HEK293 (cell line): ENCODE data around the gene TRIM40.
A peak's percentile ranks its signal among the peaks of the same experiment; 100 is the strongest.

ENCODE experiments used
- CTCF ChIA-PET: fragments of 350-600 bp; formaldehyde crosslinking; extraction: SDS; loops from one replicate; lab custom pipeline; 2021; ENCODE audit warnings: antibody characterized with exemption; lab: Yijun Ruan, JAX
- POLR2A ChIA-PET: fragments of 300-600 bp; formaldehyde crosslinking; extraction: SDS; loops from one replicate; lab custom pipeline; 2020; ENCODE audit warnings: antibody characterized with exemption, inconsistent platforms; lab: Yijun Ruan, JAX
- H3K27ac ChIP-seq: fragments of 200-500 bp; sonication (Bioruptor generic); 2 replicates; pipeline ENCODE4 v1.5.1; 2014; ENCODE audit warnings: low read depth, low read length, control low read depth, inconsistent platforms; ENCODE audit errors: extremely low read depth
- H3K36me3 ChIP-seq, 2 experiments: fragments of 200-500 bp in 1 of 2; sonication (Bioruptor generic) in 1 of 2; 1 replicate in 1 of 2; 2 replicates in 1 of 2; pipeline ENCODE4 v1.5.1; 2014 to 2017; ENCODE audit warnings: inconsistent platforms in 2 of 2, low read length in 2 of 2; ENCODE audit not compliant: control insufficient read depth in 2 of 2, insufficient read depth in 1 of 2
- H3K4me1 ChIP-seq: fragments of 200-500 bp; sonication (Bioruptor generic); 2 replicates; pipeline ENCODE4 v1.5.1; 2014; ENCODE audit warnings: mild to moderate bottlenecking, low read length, inconsistent platforms; ENCODE audit not compliant: control insufficient read depth, insufficient read depth
- H3K4me3 ChIP-seq: 2 replicates; pipeline ENCODE4 v1.5.1; 2011; ENCODE audit warnings: low read depth, mild to moderate bottlenecking, control low read depth, low read length, moderate library complexity
- H3K9me3 ChIP-seq: fragments of 200-500 bp; sonication (Bioruptor generic); 2 replicates; pipeline ENCODE4 v1.5.1; 2014; ENCODE audit warnings: low read depth, low read length, inconsistent platforms; ENCODE audit not compliant: control insufficient read depth, insufficient read depth
- EGR2 ChIP-seq: fragments of 450-650 bp; formaldehyde crosslinking; IDR thresholded peaks from 2 replicates; pipeline ENCODE4 v1.5.1; 2016; ENCODE audit warnings: low read depth, missing biosample characterization, missing genetic modification characterization
- GLIS2 ChIP-seq: fragments of 450-650 bp; formaldehyde crosslinking; IDR thresholded peaks from 2 replicates; pipeline ENCODE4 v1.5.1; 2016; ENCODE audit warnings: missing biosample characterization, missing genetic modification characterization
- KLF10 ChIP-seq: fragments of 450-650 bp; IDR thresholded peaks from 2 replicates; pipeline ENCODE4 v1.5.1; 2018; ENCODE audit warnings: missing biosample characterization, mild to moderate bottlenecking, missing genetic modification characterization
- KLF16 ChIP-seq: fragments of 450-650 bp; formaldehyde crosslinking; IDR thresholded peaks from 2 replicates; pipeline ENCODE4 v1.5.1; 2017; ENCODE audit warnings: missing biosample characterization, missing genetic modification characterization
- KLF8 ChIP-seq: fragments of 450-650 bp; formaldehyde crosslinking; IDR thresholded peaks from 2 replicates; pipeline ENCODE4 v1.5.1; 2016; ENCODE audit warnings: missing biosample characterization, missing genetic modification characterization
- OVOL3 ChIP-seq: fragments of 450-650 bp; formaldehyde crosslinking; IDR thresholded peaks from 2 replicates; pipeline ENCODE4 v1.5.1; 2016; ENCODE audit warnings: missing biosample characterization, missing genetic modification characterization
- PRDM1 ChIP-seq: fragments of 450-650 bp; formaldehyde crosslinking; IDR thresholded peaks from 2 replicates; pipeline ENCODE4; 2016; ENCODE audit warnings: missing biosample characterization, missing genetic modification characterization
- SALL2 ChIP-seq: fragments of 450-650 bp; formaldehyde crosslinking; IDR thresholded peaks from 2 replicates; pipeline ENCODE4 v1.5.0; 2017; ENCODE audit warnings: missing biosample characterization, mild to moderate bottlenecking, missing genetic modification characterization, borderline replicate concordance
- SP3 ChIP-seq: fragments of 450-650 bp; formaldehyde crosslinking; IDR thresholded peaks from 2 replicates; pipeline ENCODE4 v1.5.1; 2016; ENCODE audit warnings: missing biosample characterization, missing genetic modification characterization
- SP7 ChIP-seq: fragments of 450-650 bp; formaldehyde crosslinking; IDR thresholded peaks from 2 replicates; pipeline ENCODE4 v1.5.1; 2016; ENCODE audit warnings: missing biosample characterization, missing genetic modification characterization
- ZNF10 ChIP-seq: fragments of 450-650 bp; formaldehyde crosslinking; IDR thresholded peaks from 2 replicates; pipeline ENCODE4 v1.5.1; 2017; ENCODE audit warnings: missing biosample characterization, missing genetic modification characterization
- ZNF112 ChIP-seq: fragments of 450-650 bp; formaldehyde crosslinking; IDR thresholded peaks from 2 replicates; pipeline ENCODE4 v1.5.0; 2017; ENCODE audit warnings: missing biosample characterization, missing genetic modification characterization
- ZNF175 ChIP-seq: fragments of 450-650 bp; formaldehyde crosslinking; IDR thresholded peaks from 2 replicates; pipeline ENCODE4 v1.5.1; 2016; ENCODE audit warnings: missing biosample characterization, missing genetic modification characterization
- ZNF24 ChIP-seq: fragments of 450-650 bp; formaldehyde crosslinking; IDR thresholded peaks from 2 replicates; pipeline ENCODE4 v1.5.1; 2016; ENCODE audit warnings: missing biosample characterization, missing genetic modification characterization
- ZNF324 ChIP-seq: fragments of 450-650 bp; formaldehyde crosslinking; IDR thresholded peaks from 2 replicates; pipeline ENCODE4 v1.5.1; 2016; ENCODE audit warnings: missing biosample characterization, missing genetic modification characterization
- ZNF394 ChIP-seq: fragments of 450-650 bp; formaldehyde crosslinking; IDR thresholded peaks from 2 replicates; pipeline ENCODE4 v1.5.1; 2016; ENCODE audit warnings: missing biosample characterization, missing genetic modification characterization, mild to moderate bottlenecking, moderate library complexity, borderline replicate concordance
- ZNF416 ChIP-seq: fragments of 450-650 bp; formaldehyde crosslinking; IDR thresholded peaks from 2 replicates; pipeline ENCODE4 v1.5.1; 2016; ENCODE audit warnings: missing biosample characterization, missing genetic modification characterization
- ZNF501 ChIP-seq: fragments of 450-650 bp; formaldehyde crosslinking; IDR thresholded peaks from 2 replicates; pipeline ENCODE4 v1.5.1; 2016; ENCODE audit warnings: missing biosample characterization, missing genetic modification characterization
- ZNF530 ChIP-seq: fragments of 450-650 bp; formaldehyde crosslinking; IDR thresholded peaks from 2 replicates; pipeline ENCODE4 v1.5.1; 2016; ENCODE audit warnings: low read depth, missing biosample characterization, missing genetic modification characterization
- ZNF600 ChIP-seq: fragments of 450-650 bp; formaldehyde crosslinking; IDR thresholded peaks from 2 replicates; pipeline ENCODE4 v1.5.1; 2016; ENCODE audit warnings: missing biosample characterization, missing genetic modification characterization
- ZNF623 ChIP-seq: fragments of 450-650 bp; formaldehyde crosslinking; IDR thresholded peaks from 2 replicates; pipeline ENCODE4 v1.5.1; 2016; ENCODE audit warnings: missing biosample characterization, missing genetic modification characterization
- ZNF670 ChIP-seq: fragments of 450-650 bp; formaldehyde crosslinking; IDR thresholded peaks from 2 replicates; pipeline ENCODE4 v1.5.1; 2016; ENCODE audit warnings: missing biosample characterization, missing genetic modification characterization, low read depth
- ZNF701 ChIP-seq: fragments of 450-650 bp; formaldehyde crosslinking; IDR thresholded peaks from 2 replicates; pipeline ENCODE4 v1.5.1; 2016; ENCODE audit warnings: missing biosample characterization, missing genetic modification characterization
- ZXDB ChIP-seq: fragments of 450-650 bp; formaldehyde crosslinking; IDR thresholded peaks from 2 replicates; pipeline ENCODE4 v1.5.1; 2016; ENCODE audit warnings: missing biosample characterization, missing genetic modification characterization
- TF ChIP-seq, protein P1 (sequence below): fragments of 450-650 bp; formaldehyde crosslinking; IDR thresholded peaks from 2 replicates; pipeline ENCODE4 v1.5.1; 2016; ENCODE audit warnings: missing biosample characterization, missing genetic modification characterization, borderline replicate concordance
- TF ChIP-seq, protein P2 (sequence below): fragments of 450-650 bp; formaldehyde crosslinking; IDR thresholded peaks from 2 replicates; pipeline ENCODE4 v1.5.1; 2016; ENCODE audit warnings: missing biosample characterization, missing genetic modification characterization
- TF ChIP-seq, protein P3 (sequence below): fragments of 450-650 bp; formaldehyde crosslinking; IDR thresholded peaks from 2 replicates; pipeline ENCODE4 v1.5.1; 2016; ENCODE audit warnings: missing biosample characterization, missing genetic modification characterization
- TF ChIP-seq, protein P4 (sequence below): fragments of 450-650 bp; formaldehyde crosslinking; IDR thresholded peaks from 2 replicates; pipeline ENCODE4 v1.5.1; 2016; ENCODE audit warnings: missing biosample characterization, missing genetic modification characterization

TRIM40 gene

DNA sequence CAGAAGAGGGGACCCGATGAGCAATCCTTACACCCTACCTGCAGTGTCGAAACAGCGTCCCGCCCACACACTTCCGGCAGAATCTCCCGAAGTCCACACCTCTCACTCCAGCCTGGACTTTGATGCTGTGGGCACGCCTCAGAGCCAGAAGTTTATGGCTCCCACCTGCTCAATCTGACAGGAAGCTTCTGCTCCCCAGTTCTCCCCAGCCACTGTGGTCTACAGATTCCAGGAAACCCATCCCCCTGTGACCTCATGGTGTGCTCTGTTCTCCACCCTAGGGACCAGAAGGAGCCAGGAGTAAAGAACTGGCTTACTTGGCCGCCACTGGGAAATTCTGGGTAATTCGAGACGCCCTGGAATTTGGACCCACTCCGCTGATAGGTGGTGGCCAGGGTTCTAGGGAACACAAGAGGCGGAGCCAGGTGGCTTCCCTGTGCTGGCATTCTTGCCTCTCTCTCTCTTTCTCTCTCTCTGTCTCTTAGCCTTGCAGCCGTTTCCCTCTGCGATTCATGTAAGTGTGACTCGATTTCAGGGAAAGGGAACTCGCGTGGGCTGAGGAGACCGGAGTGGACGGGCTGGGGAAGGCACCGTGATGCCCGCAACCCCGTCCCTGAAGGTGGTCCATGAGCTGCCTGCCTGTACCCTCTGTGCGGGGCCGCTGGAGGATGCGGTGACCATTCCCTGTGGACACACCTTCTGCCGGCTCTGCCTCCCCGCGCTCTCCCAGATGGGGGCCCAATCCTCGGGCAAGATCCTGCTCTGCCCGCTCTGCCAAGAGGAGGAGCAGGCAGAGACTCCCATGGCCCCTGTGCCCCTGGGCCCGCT lies 27.4 kb downstream of the TRIM40 start, which contains the start of gene TRIM15:
TSS of gene TRIM15 (plus strand) at position 457 of the 828 bp plus-strand sequence. CDS start at position 596, 139 bp downstream.
- H3K36me3 ChIP-seq = no peaks in the 10 kb centered on the region
- H3K9me3 ChIP-seq = no peaks in the 10 kb centered on the region
- ChIA-PET POLR2A (interaction anchor here (0.8 kb wide), 1 partner anchor 61 kb away, joined by 5 read pairs; no protein-coding TSS in a partner anchor), CTCF (interaction anchor here (0.6 to 5.8 kb wide), 4 partner anchors 31 to 175 kb away, joined by 3 to 49 read pairs (median 3); no protein-coding TSS in a partner anchor)
- no peak within 1 kb of the TSS for H3K27ac ChIP-seq
- no peak within 1 kb of the TSS for H3K4me3 ChIP-seq
- no peaks in the 10 kb centered on the region for H3K4me1 ChIP-seq
- TF ChIP-seq ZNF670 (tag by site-specific recombination) (no peak), ZNF501 (peak; percentile 39; the same call in 1 of the 2 replicates), ZNF623 (no peak), ZNF600 (tag by site-specific recombination) (peak; percentile 35; the same call in 1 of the 2 replicates), SP3 (tag by site-specific recombination) (peak; percentile 46), ZNF175 (no peak), SALL2 (tag by site-specific recombination) (no peak), KLF16 (no peak), PRDM1 (tag by site-specific recombination) (no peak), ZNF324 (tag by site-specific recombination) (no peak), ZNF10 (tag by site-specific recombination) (peak; percentile 4; the same call in 1 of the 2 replicates), KLF10 (no peak), ZNF701 (tag by site-specific recombination) (no peak), EGR2 (tag by site-specific recombination) (peak; percentile 49), GLIS2 (tag by site-specific recombination) (0 out of 2 replicates have a peak, but pooled peaks have one; percentile 16), KLF8 (tag by site-specific recombination) (0 out of 2 replicates have a peak, but pooled peaks have one; percentile 21), ZNF416 (tag by site-specific recombination) (no peak), ZNF24 (tag by site-specific recombination) (no peak), ZNF394 (tag by site-specific recombination) (no peak), OVOL3 (tag by site-specific recombination) (no peak), SP7 (tag by site-specific recombination) (peak; percentile 36), ZNF112 (tag by site-specific recombination) (no peak), ZXDB (tag by site-specific recombination) (0 out of 2 replicates have a peak, but pooled peaks have one; percentile 9), ZNF530 (tag by site-specific recombination) (no peak)
- TF ChIP-seq, protein P1, sequence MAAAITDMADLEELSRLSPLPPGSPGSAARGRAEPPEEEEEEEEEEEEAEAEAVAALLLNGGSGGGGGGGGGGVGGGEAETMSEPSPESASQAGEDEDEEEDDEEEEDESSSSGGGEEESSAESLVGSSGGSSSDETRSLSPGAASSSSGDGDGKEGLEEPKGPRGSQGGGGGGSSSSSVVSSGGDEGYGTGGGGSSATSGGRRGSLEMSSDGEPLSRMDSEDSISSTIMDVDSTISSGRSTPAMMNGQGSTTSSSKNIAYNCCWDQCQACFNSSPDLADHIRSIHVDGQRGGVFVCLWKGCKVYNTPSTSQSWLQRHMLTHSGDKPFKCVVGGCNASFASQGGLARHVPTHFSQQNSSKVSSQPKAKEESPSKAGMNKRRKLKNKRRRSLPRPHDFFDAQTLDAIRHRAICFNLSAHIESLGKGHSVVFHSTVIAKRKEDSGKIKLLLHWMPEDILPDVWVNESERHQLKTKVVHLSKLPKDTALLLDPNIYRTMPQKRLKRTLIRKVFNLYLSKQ (tag by site-specific recombination) = no peak
- TF ChIP-seq, protein P2, sequence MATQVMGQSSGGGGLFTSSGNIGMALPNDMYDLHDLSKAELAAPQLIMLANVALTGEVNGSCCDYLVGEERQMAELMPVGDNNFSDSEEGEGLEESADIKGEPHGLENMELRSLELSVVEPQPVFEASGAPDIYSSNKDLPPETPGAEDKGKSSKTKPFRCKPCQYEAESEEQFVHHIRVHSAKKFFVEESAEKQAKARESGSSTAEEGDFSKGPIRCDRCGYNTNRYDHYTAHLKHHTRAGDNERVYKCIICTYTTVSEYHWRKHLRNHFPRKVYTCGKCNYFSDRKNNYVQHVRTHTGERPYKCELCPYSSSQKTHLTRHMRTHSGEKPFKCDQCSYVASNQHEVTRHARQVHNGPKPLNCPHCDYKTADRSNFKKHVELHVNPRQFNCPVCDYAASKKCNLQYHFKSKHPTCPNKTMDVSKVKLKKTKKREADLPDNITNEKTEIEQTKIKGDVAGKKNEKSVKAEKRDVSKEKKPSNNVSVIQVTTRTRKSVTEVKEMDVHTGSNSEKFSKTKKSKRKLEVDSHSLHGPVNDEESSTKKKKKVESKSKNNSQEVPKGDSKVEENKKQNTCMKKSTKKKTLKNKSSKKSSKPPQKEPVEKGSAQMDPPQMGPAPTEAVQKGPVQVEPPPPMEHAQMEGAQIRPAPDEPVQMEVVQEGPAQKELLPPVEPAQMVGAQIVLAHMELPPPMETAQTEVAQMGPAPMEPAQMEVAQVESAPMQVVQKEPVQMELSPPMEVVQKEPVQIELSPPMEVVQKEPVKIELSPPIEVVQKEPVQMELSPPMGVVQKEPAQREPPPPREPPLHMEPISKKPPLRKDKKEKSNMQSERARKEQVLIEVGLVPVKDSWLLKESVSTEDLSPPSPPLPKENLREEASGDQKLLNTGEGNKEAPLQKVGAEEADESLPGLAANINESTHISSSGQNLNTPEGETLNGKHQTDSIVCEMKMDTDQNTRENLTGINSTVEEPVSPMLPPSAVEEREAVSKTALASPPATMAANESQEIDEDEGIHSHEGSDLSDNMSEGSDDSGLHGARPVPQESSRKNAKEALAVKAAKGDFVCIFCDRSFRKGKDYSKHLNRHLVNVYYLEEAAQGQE (tag by site-specific recombination) = 0 out of 2 replicates have a peak, but pooled peaks have one; percentile 3
- TF ChIP-seq, protein P3, sequence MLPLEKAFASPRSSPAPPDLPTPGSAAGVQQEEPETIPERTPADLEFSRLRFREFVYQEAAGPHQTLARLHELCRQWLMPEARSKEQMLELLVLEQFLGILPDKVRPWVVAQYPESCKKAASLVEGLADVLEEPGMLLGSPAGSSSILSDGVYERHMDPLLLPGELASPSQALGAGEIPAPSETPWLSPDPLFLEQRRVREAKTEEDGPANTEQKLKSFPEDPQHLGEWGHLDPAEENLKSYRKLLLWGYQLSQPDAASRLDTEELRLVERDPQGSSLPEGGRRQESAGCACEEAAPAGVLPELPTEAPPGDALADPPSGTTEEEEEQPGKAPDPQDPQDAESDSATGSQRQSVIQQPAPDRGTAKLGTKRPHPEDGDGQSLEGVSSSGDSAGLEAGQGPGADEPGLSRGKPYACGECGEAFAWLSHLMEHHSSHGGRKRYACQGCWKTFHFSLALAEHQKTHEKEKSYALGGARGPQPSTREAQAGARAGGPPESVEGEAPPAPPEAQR = no peak
- TF ChIP-seq, protein P4, sequence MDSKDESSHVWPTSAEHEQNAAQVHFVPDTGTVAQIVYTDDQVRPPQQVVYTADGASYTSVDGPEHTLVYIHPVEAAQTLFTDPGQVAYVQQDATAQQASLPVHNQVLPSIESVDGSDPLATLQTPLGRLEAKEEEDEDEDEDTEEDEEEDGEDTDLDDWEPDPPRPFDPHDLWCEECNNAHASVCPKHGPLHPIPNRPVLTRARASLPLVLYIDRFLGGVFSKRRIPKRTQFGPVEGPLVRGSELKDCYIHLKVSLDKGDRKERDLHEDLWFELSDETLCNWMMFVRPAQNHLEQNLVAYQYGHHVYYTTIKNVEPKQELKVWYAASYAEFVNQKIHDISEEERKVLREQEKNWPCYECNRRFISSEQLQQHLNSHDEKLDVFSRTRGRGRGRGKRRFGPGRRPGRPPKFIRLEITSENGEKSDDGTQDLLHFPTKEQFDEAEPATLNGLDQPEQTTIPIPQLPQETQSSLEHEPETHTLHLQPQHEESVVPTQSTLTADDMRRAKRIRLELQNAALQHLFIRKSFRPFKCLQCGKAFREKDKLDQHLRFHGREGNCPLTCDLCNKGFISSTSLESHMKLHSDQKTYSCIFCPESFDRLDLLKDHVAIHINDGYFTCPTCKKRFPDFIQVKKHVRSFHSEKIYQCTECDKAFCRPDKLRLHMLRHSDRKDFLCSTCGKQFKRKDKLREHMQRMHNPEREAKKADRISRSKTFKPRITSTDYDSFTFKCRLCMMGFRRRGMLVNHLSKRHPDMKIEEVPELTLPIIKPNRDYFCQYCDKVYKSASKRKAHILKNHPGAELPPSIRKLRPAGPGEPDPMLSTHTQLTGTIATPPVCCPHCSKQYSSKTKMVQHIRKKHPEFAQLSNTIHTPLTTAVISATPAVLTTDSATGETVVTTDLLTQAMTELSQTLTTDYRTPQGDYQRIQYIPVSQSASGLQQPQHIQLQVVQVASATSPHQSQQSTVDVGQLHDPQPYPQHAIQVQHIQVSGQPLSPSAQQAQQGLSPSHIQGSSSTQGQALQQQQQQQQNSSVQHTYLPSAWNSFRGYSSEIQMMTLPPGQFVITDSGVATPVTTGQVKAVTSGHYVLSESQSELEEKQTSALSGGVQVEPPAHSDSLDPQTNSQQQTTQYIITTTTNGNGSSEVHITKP = peak; percentile 65
